Neuron (in vitro differentiated cells): ENCODE results near the gene IFT20.
A peak's percentile ranks its signal among the peaks of the same experiment; 100 is the strongest.

Experiments
- H2AFZ ChIP-seq: one replicate; pipeline ENCODE4 v1.6.1; 2013; ENCODE audit warnings: low read depth, mild to moderate bottlenecking, inconsistent platforms, low read length, moderate library complexity
- H3K27me3 ChIP-seq: one replicate; pipeline ENCODE4 v1.6.1; 2013; ENCODE audit warnings: low read length; ENCODE audit not compliant: insufficient read depth
- H3K36me3 ChIP-seq: one replicate; pipeline ENCODE4 v1.6.1; 2013; ENCODE audit warnings: low read length; ENCODE audit not compliant: insufficient read depth
- H3K4me1 ChIP-seq: one replicate; pipeline ENCODE4 v1.6.1; 2013; ENCODE audit warnings: low read length; ENCODE audit not compliant: insufficient read depth
- H3K4me3 ChIP-seq: 2 replicates; pipeline ENCODE4 v1.5.1; 2013; ENCODE audit warnings: mild to moderate bottlenecking, low read length, moderate library complexity
- H3K9me3 ChIP-seq: one replicate; pipeline ENCODE4 v1.6.1; 2013; ENCODE audit warnings: low read length

Gene IFT20

GRCh38 chr17:28338056-28338768 lies 2.9 kb upstream of the IFT20 start:
- no peaks in the 10 kb centered on the region for H3K27me3 ChIP-seq
- H3K4me1 ChIP-seq = peaks cover 18% of the 10 kb centered on the region
- H2AFZ ChIP-seq = no peak overlapping the region
- H3K4me3 ChIP-seq = no peak overlapping the region
- no peaks in the 10 kb centered on the region for H3K9me3 ChIP-seq
- H3K36me3 ChIP-seq = peaks cover 37% of the 10 kb centered on the region

GRCh38 chr17:28335959-28336871 lies 943 bp upstream of the IFT20 start:
- H2AFZ ChIP-seq = peak overlapping the region; percentile 21
- H3K36me3 ChIP-seq = peaks cover 26% of the 10 kb centered on the region
- H3K9me3 ChIP-seq = no peaks in the 10 kb centered on the region
- H3K4me3 ChIP-seq = peak overlapping the region; percentile 64
- H3K4me1 ChIP-seq = peaks cover 18% of the 10 kb centered on the region
- H3K27me3 ChIP-seq = no peaks in the 10 kb centered on the region

GRCh38 chr17:28334666-28335200 lies 539 bp downstream of the IFT20 start:
- peaks cover 18% of the 10 kb centered on the region for H3K4me1 ChIP-seq
- H2AFZ ChIP-seq = peak overlapping the region; percentile 56
- H3K36me3 ChIP-seq = peaks cover 20% of the 10 kb centered on the region
- H3K9me3 ChIP-seq = no peaks in the 10 kb centered on the region
- no peaks in the 10 kb centered on the region for H3K27me3 ChIP-seq
- peak overlapping the region; percentile 64 for H3K4me3 ChIP-seq

- H3K4me3 ChIP-seq = peak overlapping the region; percentile 64
- H3K9me3 ChIP-seq = no peaks in the 10 kb centered on the region
- peaks cover 18% of the 10 kb centered on the region for H3K4me1 ChIP-seq
- H3K36me3 ChIP-seq = peaks cover 18% of the 10 kb centered on the region
- no peaks in the 10 kb centered on the region for H3K27me3 ChIP-seq
- no peak overlapping the region for H2AFZ ChIP-seq
Measured at GRCh38 chr17:28334171-28334570, 1.1 kb downstream of the IFT20 start.

GRCh38 chr17:28333083-28333746 lies 2.1 kb downstream of the IFT20 start:
- H3K36me3 ChIP-seq = peaks cover 27% of the 10 kb centered on the region
- no peak overlapping the region for H2AFZ ChIP-seq
- H3K4me3 ChIP-seq = no peak overlapping the region
- H3K27me3 ChIP-seq = no peaks in the 10 kb centered on the region
- H3K9me3 ChIP-seq = no peaks in the 10 kb centered on the region
- H3K4me1 ChIP-seq = peaks cover 24% of the 10 kb centered on the region

GRCh38 chr17:28331891-28332420 lies 3.3 kb downstream of the IFT20 start:
- peaks cover 39% of the 10 kb centered on the region for H3K36me3 ChIP-seq
- H3K4me1 ChIP-seq = peaks cover 32% of the 10 kb centered on the region
- H3K4me3 ChIP-seq = no peak overlapping the region
- no peak overlapping the region for H2AFZ ChIP-seq
- H3K27me3 ChIP-seq = no peaks in the 10 kb centered on the region
- no peaks in the 10 kb centered on the region for H3K9me3 ChIP-seq

GRCh38 chr17:28330671-28331070 lies 4.6 kb downstream of the IFT20 start:
- Histone ChIP-seq H3K27me3 (no peaks in the 10 kb centered on the region), H3K9me3 (no peaks in the 10 kb centered on the region), H3K4me1 (peaks cover 28% of the 10 kb centered on the region), H2AFZ (no peak overlapping the region), H3K4me3 (no peak overlapping the region), H3K36me3 (peaks cover 52% of the 10 kb centered on the region)

- Histone ChIP-seq H3K36me3 (peaks cover 60% of the 10 kb centered on the region), H3K4me3 (no peak overlapping the region), H2AFZ (no peak overlapping the region), H3K9me3 (no peaks in the 10 kb centered on the region), H3K4me1 (peaks cover 22% of the 10 kb centered on the region), H3K27me3 (no peaks in the 10 kb centered on the region)
Measured at GRCh38 chr17:28328325-28328724, 6.9 kb downstream of the IFT20 start.

GRCh38 chr17:28327709-28328108 lies 7.6 kb downstream of the IFT20 start:
- Histone ChIP-seq H3K4me3 (no peak overlapping the region), H3K27me3 (no peaks in the 10 kb centered on the region), H3K36me3 (peaks cover 60% of the 10 kb centered on the region), H2AFZ (no peak overlapping the region), H3K4me1 (peaks cover 22% of the 10 kb centered on the region), H3K9me3 (no peaks in the 10 kb centered on the region)

- Histone ChIP-seq H3K36me3 (peaks cover 58% of the 10 kb centered on the region), H3K9me3 (no peaks in the 10 kb centered on the region), H2AFZ (no peak overlapping the region)
Measured at GRCh38 chr17:28327031-28327607, 8.2 kb downstream of the IFT20 start.

GRCh38 chr17:28326114-28326513 lies 9.2 kb downstream of the IFT20 start:
- Histone ChIP-seq H3K4me1 (peaks cover 28% of the 10 kb centered on the region), H3K9me3 (no peaks in the 10 kb centered on the region), H3K27me3 (no peaks in the 10 kb centered on the region), H3K36me3 (peaks cover 55% of the 10 kb centered on the region), H2AFZ (no peak overlapping the region), H3K4me3 (no peak overlapping the region)

More at GRCh38 chr17:28327031-28327607, 8.2 kb downstream of the IFT20 start:
- peaks cover 22% of the 10 kb centered on the region for H3K4me1 ChIP-seq
- no peak overlapping the region for H3K4me3 ChIP-seq
- H3K27me3 ChIP-seq = no peaks in the 10 kb centered on the region

- peaks cover 36% of the 10 kb centered on the region for H3K4me1 ChIP-seq
- no peaks in the 10 kb centered on the region for H3K27me3 ChIP-seq
- no peak overlapping the region for H2AFZ ChIP-seq
- no peaks in the 10 kb centered on the region for H3K9me3 ChIP-seq
- H3K36me3 ChIP-seq = peaks cover 53% of the 10 kb centered on the region
- no peak overlapping the region for H3K4me3 ChIP-seq
Measured at GRCh38 chr17:28325211-28325610, 10.1 kb downstream of the IFT20 start.
